ENCODE results near the gene DENND4B.

The DENND4B gene

GRCh38 chr1:153978274-153978909, 31.9 kb upstream of the DENND4B start:
- TF ChIP-seq JUND (IDR thresholded peaks at IDR 0.05; ENCODE audit: low read depth), result no peak
- DNase-seq (ENCODE audit: low read depth in 1 of 2, low spot score in 1 of 2), result no peak
- in situ Hi-C loops (cut with HindIII; ENCODE audit: low pct_unique_long_range_greater_than_20kb, low sequenced_read_pairs), result no loop called here

- peak; percentile 80 to 91 for DNase-seq (ENCODE audit: low read depth in 1 of 2, low spot score in 1 of 2)
- no peak for TF ChIP-seq JUND (IDR thresholded peaks at IDR 0.05; ENCODE audit: low read depth)
- in situ Hi-C loops (cut with HindIII; ENCODE audit: low pct_unique_long_range_greater_than_20kb, low sequenced_read_pairs), result no loop called here
Measured at GRCh38 chr1:153977250-153978240, 31.0 kb upstream of the DENND4B start, which contains the start of gene JTB. Gene JTB (minus strand): TSS chr1:153977674. CDS start chr1:153977252, 422 bp downstream.

GRCh38 chr1:153976819-153977249, 30.3 kb upstream of the DENND4B start:
- in situ Hi-C loops (cut with HindIII; ENCODE audit: low pct_unique_long_range_greater_than_20kb, low sequenced_read_pairs), result no loop called here
- DNase-seq (ENCODE audit: low read depth in 1 of 2, low spot score in 1 of 2), result peak in 1 of 2 experiments; percentile 69
- no peak for TF ChIP-seq JUND (IDR thresholded peaks at IDR 0.05; ENCODE audit: low read depth)

- DNase-seq (ENCODE audit: low read depth in 1 of 2, low spot score in 1 of 2), result no peak
- TF ChIP-seq JUND (IDR thresholded peaks at IDR 0.05; ENCODE audit: low read depth), result no peak
- in situ Hi-C loops (cut with HindIII; ENCODE audit: low pct_unique_long_range_greater_than_20kb, low sequenced_read_pairs), result no loop called here
Measured at GRCh38 chr1:153973525-153973924, 27.0 kb upstream of the DENND4B start.

- in situ Hi-C loops (cut with HindIII; ENCODE audit: low pct_unique_long_range_greater_than_20kb, low sequenced_read_pairs), result no loop called here
- DNase-seq (ENCODE audit: low read depth in 1 of 2, low spot score in 1 of 2), result no peak
- TF ChIP-seq JUND (IDR thresholded peaks at IDR 0.05; ENCODE audit: low read depth), result no peak
Measured at GRCh38 chr1:153973071-153973470, 26.6 kb upstream of the DENND4B start.

GRCh38 chr1:153970346-153970745, 23.8 kb upstream of the DENND4B start:
- TF ChIP-seq JUND (IDR thresholded peaks at IDR 0.05; ENCODE audit: low read depth), result no peak
- no peak for DNase-seq (ENCODE audit: low read depth in 1 of 2, low spot score in 1 of 2)
- in situ Hi-C loops (cut with HindIII; ENCODE audit: low pct_unique_long_range_greater_than_20kb, low sequenced_read_pairs), result no loop called here

- no peak for DNase-seq (ENCODE audit: low read depth in 1 of 2, low spot score in 1 of 2)
- no peak for TF ChIP-seq JUND (IDR thresholded peaks at IDR 0.05; ENCODE audit: low read depth)
- in situ Hi-C loops (cut with HindIII; ENCODE audit: low pct_unique_long_range_greater_than_20kb, low sequenced_read_pairs), result no loop called here
Measured at GRCh38 chr1:153968972-153969371, 22.5 kb upstream of the DENND4B start.

GRCh38 chr1:153968408-153968807, 21.9 kb upstream of the DENND4B start:
- TF ChIP-seq JUND (IDR thresholded peaks at IDR 0.05; ENCODE audit: low read depth), result no peak
- DNase-seq (ENCODE audit: low read depth in 1 of 2, low spot score in 1 of 2), result peak in 1 of 2 experiments; percentile 44
- in situ Hi-C loops (cut with HindIII; ENCODE audit: low pct_unique_long_range_greater_than_20kb, low sequenced_read_pairs), result no loop called here

- TF ChIP-seq JUND (IDR thresholded peaks at IDR 0.05; ENCODE audit: low read depth), result no peak
- in situ Hi-C loops (cut with HindIII; ENCODE audit: low pct_unique_long_range_greater_than_20kb, low sequenced_read_pairs), result no loop called here
- peak; percentile 65 to 96 for DNase-seq (ENCODE audit: low read depth in 1 of 2, low spot score in 1 of 2)
Measured at GRCh38 chr1:153968000-153968363, 21.5 kb upstream of the DENND4B start.

GRCh38 chr1:153967107-153967999, 20.8 kb upstream of the DENND4B start, which contains the start of gene CREB3L4:
Gene CREB3L4 (plus strand): TSS chr1:153967902. CDS start chr1:153968526, 624 bp downstream.
- TF ChIP-seq JUND (IDR thresholded peaks at IDR 0.05; ENCODE audit: low read depth), result no peak
- in situ Hi-C loops (cut with HindIII; ENCODE audit: low pct_unique_long_range_greater_than_20kb, low sequenced_read_pairs), result no loop called here
- peak; percentile 76 to 99 for DNase-seq (ENCODE audit: low read depth in 1 of 2, low spot score in 1 of 2)

- peak; percentile 72; the same call in 1 of the 2 replicates for TF ChIP-seq JUND (IDR thresholded peaks at IDR 0.05; ENCODE audit: low read depth)
- DNase-seq (ENCODE audit: low read depth in 1 of 2, low spot score in 1 of 2), result peak; percentile 55 to 98
- in situ Hi-C loops (cut with HindIII; ENCODE audit: low pct_unique_long_range_greater_than_20kb, low sequenced_read_pairs), result no loop called here
Measured at GRCh38 chr1:153963850-153964331, 17.4 kb upstream of the DENND4B start.
